Measurements from ENCODE around the gene MTMR11.
"Not testable (repeated sequence)": the region's sequence is repeated elsewhere in the genome, so short reads cannot be mapped to it uniquely, and the experiment has no call there.

MTMR11 gene

DNA sequence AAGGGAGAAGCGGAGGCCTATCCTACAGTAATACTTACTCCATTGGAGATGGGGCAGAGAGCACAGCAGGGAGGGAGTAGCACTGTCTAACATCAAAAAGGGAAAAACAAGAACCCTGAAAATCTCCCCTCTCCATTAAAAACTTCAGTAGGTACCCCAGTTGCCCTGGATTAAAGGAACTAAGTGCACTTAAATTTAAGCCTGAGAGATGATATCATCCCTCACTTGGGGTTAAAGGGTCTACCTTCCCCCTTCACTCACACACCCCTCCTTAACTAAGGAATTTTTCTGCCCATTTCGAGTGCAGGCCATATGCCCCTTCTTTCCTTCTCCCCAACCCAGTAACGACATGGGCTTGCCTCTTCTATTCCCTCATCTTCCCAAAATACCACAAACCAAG, 3.7 kb upstream of the MTMR11 start:
- TF ChIP-seq, protein P1, sequence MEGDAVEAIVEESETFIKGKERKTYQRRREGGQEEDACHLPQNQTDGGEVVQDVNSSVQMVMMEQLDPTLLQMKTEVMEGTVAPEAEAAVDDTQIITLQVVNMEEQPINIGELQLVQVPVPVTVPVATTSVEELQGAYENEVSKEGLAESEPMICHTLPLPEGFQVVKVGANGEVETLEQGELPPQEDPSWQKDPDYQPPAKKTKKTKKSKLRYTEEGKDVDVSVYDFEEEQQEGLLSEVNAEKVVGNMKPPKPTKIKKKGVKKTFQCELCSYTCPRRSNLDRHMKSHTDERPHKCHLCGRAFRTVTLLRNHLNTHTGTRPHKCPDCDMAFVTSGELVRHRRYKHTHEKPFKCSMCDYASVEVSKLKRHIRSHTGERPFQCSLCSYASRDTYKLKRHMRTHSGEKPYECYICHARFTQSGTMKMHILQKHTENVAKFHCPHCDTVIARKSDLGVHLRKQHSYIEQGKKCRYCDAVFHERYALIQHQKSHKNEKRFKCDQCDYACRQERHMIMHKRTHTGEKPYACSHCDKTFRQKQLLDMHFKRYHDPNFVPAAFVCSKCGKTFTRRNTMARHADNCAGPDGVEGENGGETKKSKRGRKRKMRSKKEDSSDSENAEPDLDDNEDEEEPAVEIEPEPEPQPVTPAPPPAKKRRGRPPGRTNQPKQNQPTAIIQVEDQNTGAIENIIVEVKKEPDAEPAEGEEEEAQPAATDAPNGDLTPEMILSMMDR (IDR thresholded peaks at IDR 0.05; ENCODE audit: extremely low read depth, insufficient read depth, missing control alignments), result no peak
- in situ Hi-C loops (cut with MboI; ENCODE audit: low pct_unique_long_range_greater_than_20kb, low sequenced_read_pairs, unreplicated experiment), result no loop called here

DNA sequence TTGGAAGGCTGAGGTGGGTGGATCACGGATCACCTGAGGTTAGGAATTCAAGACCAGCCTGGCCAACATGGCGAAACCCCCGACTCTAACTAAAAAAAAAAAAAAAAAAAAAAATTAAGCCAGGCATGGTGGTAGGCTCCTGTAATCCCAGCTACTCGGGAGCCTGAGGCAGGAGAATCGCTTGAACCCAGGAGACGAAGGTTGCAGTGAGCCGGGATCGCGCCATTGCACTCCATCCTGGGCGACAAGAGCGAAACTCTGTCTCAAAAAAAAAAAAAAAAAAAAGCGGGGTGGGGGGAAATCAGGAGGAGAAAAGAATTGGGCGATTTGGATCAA, 2.0 kb upstream of the MTMR11 start:
- in situ Hi-C loops (cut with MboI; ENCODE audit: low pct_unique_long_range_greater_than_20kb, low sequenced_read_pairs, unreplicated experiment); DNase-seq (ENCODE audit: low spot score): not testable (repeated sequence)

More for the DNA sequence above, 3.7 kb upstream of the MTMR11 start:
- DNase-seq (ENCODE audit: low spot score), result no peak

DNA sequence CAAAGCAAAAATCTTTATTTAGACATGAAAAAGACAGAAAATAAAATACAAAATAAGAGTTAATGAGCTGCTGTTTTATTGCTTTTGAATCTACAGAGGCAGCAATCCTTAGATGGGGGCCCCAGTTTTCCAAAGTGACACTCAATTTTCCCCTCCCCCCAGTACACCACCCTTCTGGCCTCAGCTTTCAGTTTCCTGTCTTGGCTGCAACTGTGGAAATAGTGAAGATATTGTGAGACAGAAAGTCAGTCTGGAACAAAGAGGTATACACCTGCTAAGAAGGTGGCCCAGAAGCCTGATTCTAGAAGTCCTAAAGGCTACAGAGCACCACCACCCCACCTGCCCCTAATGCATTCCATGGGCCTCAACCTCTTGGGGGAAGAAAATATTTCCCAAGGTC, 1.1 kb upstream of the MTMR11 start:
- DNase-seq (ENCODE audit: low spot score), result no peak
- TF ChIP-seq, protein P1 (IDR thresholded peaks at IDR 0.05; ENCODE audit: extremely low read depth, insufficient read depth, missing control alignments), result no peak
- in situ Hi-C loops (cut with MboI; ENCODE audit: low pct_unique_long_range_greater_than_20kb, low sequenced_read_pairs, unreplicated experiment), result no loop called here

DNA sequence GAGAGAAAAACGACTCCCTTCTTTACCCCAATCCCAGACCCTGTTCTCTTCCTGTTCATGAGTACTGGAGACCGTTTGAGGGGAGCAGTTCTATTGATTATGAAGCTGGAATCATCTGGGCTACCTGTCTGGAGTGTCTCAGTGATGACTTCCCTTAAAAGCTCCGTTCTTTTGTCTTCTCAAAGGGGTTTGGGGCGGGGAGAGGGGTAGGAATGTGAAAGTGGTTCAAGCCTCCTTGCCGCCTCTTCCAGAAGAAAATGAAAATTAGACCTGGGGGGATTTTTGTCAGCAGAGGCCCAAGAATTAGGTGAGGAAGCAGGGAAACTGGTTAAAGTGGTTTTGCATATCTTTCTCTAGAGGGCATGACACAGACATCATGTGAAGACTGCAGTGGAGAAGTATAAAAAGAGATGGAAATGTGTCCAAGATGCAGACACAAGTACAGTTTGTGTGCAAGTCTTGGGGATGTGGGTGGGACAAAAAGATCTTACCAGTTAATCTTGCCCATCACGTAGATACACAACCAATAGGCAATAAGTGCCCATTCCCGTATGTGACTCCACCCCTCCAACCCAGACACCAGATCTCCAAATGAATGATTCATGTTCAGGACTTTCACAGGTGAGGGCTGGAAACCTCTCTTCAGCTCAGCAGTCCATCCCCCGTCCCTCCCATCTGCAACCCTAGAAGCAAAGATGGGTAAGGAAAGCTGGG, 470 bp upstream of the MTMR11 start:
- no peak for DNase-seq (ENCODE audit: low spot score)
- in situ Hi-C loops (cut with MboI; ENCODE audit: low pct_unique_long_range_greater_than_20kb, low sequenced_read_pairs, unreplicated experiment), result no loop called here
- TF ChIP-seq, protein P1 (IDR thresholded peaks at IDR 0.05; ENCODE audit: extremely low read depth, insufficient read depth, missing control alignments), result no peak

DNA sequence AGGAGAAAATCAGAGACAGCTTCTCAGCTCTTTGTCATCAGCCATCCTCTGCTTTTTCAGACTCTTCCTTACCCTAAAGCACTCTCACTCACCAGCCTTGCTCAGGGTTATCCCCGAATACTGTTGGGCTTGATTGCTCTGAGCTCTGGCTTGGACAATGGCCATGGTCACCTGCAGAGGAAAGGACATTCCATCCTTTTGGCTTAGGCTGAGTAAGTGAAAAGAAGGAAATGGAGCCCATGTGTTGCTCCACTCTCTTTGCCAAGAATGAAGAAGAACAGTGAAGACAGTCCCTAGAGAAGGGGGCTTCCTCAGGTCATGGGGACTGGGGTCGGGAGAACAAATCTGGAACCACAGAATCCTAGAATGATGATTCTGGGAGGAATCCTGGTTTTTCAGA, 2.3 kb downstream of the MTMR11 start:
- TF ChIP-seq, protein P1 (IDR thresholded peaks at IDR 0.05; ENCODE audit: extremely low read depth, insufficient read depth, missing control alignments), result no peak
- in situ Hi-C loops (cut with MboI; ENCODE audit: low pct_unique_long_range_greater_than_20kb, low sequenced_read_pairs, unreplicated experiment), result no loop called here

DNA sequence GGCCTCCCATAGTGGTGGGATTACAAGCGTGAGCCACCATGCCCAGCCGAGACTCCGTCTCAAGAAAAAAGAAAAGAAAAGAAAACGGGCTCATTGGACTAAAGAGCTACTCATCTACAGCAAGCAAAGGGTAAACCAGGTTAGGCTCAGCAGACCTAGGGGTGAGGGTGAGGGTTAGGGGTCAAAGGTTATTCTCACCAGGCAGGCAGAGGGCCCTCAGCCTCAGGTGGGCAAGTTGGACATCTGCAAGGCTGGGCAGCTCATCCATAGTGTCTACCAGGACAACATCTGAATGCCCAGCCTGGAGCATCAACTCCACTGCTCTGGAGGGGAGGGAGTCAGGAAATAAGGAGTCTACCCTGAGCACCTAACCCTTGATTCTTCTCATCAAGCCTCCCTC, 3.5 kb downstream of the MTMR11 start:
- DNase-seq (ENCODE audit: low spot score), result no peak
- TF ChIP-seq, protein P1 (IDR thresholded peaks at IDR 0.05; ENCODE audit: extremely low read depth, insufficient read depth, missing control alignments), result no peak
- in situ Hi-C loops (cut with MboI; ENCODE audit: low pct_unique_long_range_greater_than_20kb, low sequenced_read_pairs, unreplicated experiment), result no loop called here

More for the DNA sequence above, 2.3 kb downstream of the MTMR11 start:
- no peak for DNase-seq (ENCODE audit: low spot score)

DNA sequence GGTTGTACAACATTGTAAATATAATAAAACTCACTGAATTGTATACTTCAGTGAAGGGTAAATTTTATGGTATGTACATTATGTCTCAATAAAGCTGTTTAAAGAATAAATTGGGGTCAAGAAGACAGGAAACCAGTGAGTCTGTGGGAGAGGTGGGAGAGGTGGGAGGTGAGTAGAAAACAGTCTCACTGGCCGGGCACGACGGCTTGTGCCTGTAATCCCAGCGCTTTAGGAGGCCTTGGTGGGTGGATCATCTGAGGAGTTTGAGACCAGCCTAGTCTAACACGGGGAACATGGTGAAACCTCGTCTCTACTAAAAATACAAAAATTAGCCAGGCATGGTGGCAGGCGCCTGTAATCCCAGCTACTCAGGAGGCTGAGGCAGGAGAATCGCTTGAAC, 4.2 kb downstream of the MTMR11 start:
- in situ Hi-C loops (cut with MboI; ENCODE audit: low pct_unique_long_range_greater_than_20kb, low sequenced_read_pairs, unreplicated experiment), result no loop called here
- TF ChIP-seq, protein P1 (IDR thresholded peaks at IDR 0.05; ENCODE audit: extremely low read depth, insufficient read depth, missing control alignments), result no peak

More for the DNA sequence above, 4.2 kb downstream of the MTMR11 start:
- DNase-seq (ENCODE audit: low spot score), result no peak

All from GM13977 (cell line).